Testis (tissue), 2 donors: ENCODE data around the gene WLS.

Experiments used
- CTCF ChIP-seq, 3 experiments: fragments of 450-650 bp in 2 of 3; fragments of 200-600 bp in 1 of 3; sonication (generic) in 1 of 3; IDR thresholded peaks; one replicate each; pipeline ENCODE4 v1.5.1; 2016 to 2019; ENCODE audit warnings: antibody characterized with exemption in 3 of 3, mild to moderate bottlenecking in 2 of 3, moderate library complexity in 1 of 3
- POLR2A ChIP-seq: fragments of 450-650 bp; IDR thresholded peaks from one replicate; pipeline ENCODE4 v1.6.1; 2017; ENCODE audit warnings: antibody characterized with exemption, mild to moderate bottlenecking, moderate library complexity

GRCh38 chr1:68183895-68184294 lies 48.4 kb downstream of the WLS start:
- no peak for TF ChIP-seq CTCF (IDR thresholded peaks at IDR 0.05)
- no peak for TF ChIP-seq POLR2A
